HepG2 (cell line): Measurements from ENCODE around the gene MTA1. TPM values are rescaled to one million over a fixed set of nuclear protein-coding genes. Genes with fewer than 3 reads are reported as not detected.

ENCODE experiments used
- ARNT2 ChIP-seq: sonication (generic); formaldehyde crosslinking; IDR thresholded peaks from 2 replicates; pipeline ENCODE4 v1.8.0; 2022; ENCODE audit warnings: mild to moderate bottlenecking, low read depth, missing genetic modification reagents, moderate library complexity
- CCDC6 ChIP-seq: sonication (generic); formaldehyde crosslinking; IDR thresholded peaks from 2 replicates; pipeline ENCODE4 v1.8.1; 2022; ENCODE audit warnings: mild to moderate bottlenecking, missing genetic modification reagents, moderate library complexity
- HOXD1 ChIP-seq: sonication (generic); formaldehyde crosslinking; IDR thresholded peaks from 2 replicates; pipeline ENCODE4 v1.5.0; 2020; ENCODE audit warnings: missing genetic modification reagents
- TRIM24 ChIP-seq: sonication (generic); formaldehyde crosslinking; IDR thresholded peaks from 2 replicates; pipeline ENCODE4 v1.8.0; 2022; ENCODE audit warnings: mild to moderate bottlenecking, missing genetic modification reagents
- ZFP90 ChIP-seq: sonication (generic); formaldehyde crosslinking; IDR thresholded peaks from 2 replicates; pipeline ENCODE4 v1.8.0; 2022; ENCODE audit warnings: missing genetic modification reagents, mild to moderate bottlenecking, inconsistent platforms, borderline replicate concordance
- ZNF549 ChIP-seq: sonication (generic); formaldehyde crosslinking; IDR thresholded peaks from 2 replicates; pipeline ENCODE4 v1.5.0; 2020; ENCODE audit warnings: missing genetic modification reagents
- polyA plus RNA-seq, 8 experiments: library from polyadenylated mRNA; depleted of rRNA in 3 of 8; stranded (reverse) in 7 of 8; unstranded in 1 of 8; fragments of >200 nt; fragmentation: Illumina TruSeq in 4 of 8; extraction: Trizol in 4 of 8; gene quantifications; 2 replicates each; pipeline versions ENCODE4 v1.2.1 to v1.2.3, GENCODE V29; 2011 to 2016; ENCODE audit warnings: low read depth in 4 of 8, missing spikeins in 1 of 8, mixed read lengths in 1 of 8; ENCODE audit not compliant: insufficient read depth in 1 of 8
- total RNA-seq, 5 experiments: library from RNA; depleted of rRNA; stranded (reverse); fragments of >200 nt; fragmentation: Illumina TruSeq; extraction: Trizol; gene quantifications; 2 replicates each; pipeline ENCODE4 v1.2.3, GENCODE V29; 2016; ENCODE audit warnings: low read depth in 1 of 5
- TF ChIP-seq, protein P1 (sequence below), 2 experiments: sonication (generic) in 1 of 2; formaldehyde crosslinking in 1 of 2; IDR thresholded peaks; 2 replicates each; pipeline versions ENCODE4 v1.6.1 to v1.9.0; 2014 to 2022; ENCODE audit warnings: antibody characterized with exemption in 1 of 2, borderline replicate concordance in 1 of 2, inconsistent platforms in 1 of 2, low read depth in 1 of 2, missing genetic modification reagents in 1 of 2
- TF ChIP-seq, protein P2 (sequence below): sonication (generic); formaldehyde crosslinking; IDR thresholded peaks from 2 replicates; pipeline ENCODE4 v1.5.0; 2020; ENCODE audit warnings: missing genetic modification reagents, mild to moderate bottlenecking, borderline replicate concordance
- TF ChIP-seq, protein P3 (sequence below): sonication (generic); formaldehyde crosslinking; IDR thresholded peaks from 2 replicates; pipeline ENCODE4 v1.4.0; 2020; ENCODE audit warnings: missing genetic modification reagents
- TF ChIP-seq, protein P4 (sequence below): sonication (generic); formaldehyde crosslinking; IDR thresholded peaks from 2 replicates; pipeline ENCODE4 v1.4.0; 2020; ENCODE audit warnings: missing genetic modification reagents
- TF ChIP-seq, protein P5 (sequence below): sonication (generic); formaldehyde crosslinking; IDR thresholded peaks from 2 replicates; pipeline ENCODE4 v1.5.0; 2020; ENCODE audit warnings: mild to moderate bottlenecking, missing genetic modification reagents, borderline replicate concordance
- TF ChIP-seq, protein P6 (sequence below): sonication (generic); formaldehyde crosslinking; IDR thresholded peaks from 2 replicates; pipeline ENCODE4 v1.8.1; 2023; ENCODE audit warnings: mild to moderate bottlenecking, moderate library complexity, missing genetic modification reagents

Gene MTA1
- total and polyA plus RNA-seq, 2 of the 13 experiments (the other 11 are each of a cell fraction or from before 2014, with no cell fraction given): 35.2 to 85.8 TPM

DNA sequence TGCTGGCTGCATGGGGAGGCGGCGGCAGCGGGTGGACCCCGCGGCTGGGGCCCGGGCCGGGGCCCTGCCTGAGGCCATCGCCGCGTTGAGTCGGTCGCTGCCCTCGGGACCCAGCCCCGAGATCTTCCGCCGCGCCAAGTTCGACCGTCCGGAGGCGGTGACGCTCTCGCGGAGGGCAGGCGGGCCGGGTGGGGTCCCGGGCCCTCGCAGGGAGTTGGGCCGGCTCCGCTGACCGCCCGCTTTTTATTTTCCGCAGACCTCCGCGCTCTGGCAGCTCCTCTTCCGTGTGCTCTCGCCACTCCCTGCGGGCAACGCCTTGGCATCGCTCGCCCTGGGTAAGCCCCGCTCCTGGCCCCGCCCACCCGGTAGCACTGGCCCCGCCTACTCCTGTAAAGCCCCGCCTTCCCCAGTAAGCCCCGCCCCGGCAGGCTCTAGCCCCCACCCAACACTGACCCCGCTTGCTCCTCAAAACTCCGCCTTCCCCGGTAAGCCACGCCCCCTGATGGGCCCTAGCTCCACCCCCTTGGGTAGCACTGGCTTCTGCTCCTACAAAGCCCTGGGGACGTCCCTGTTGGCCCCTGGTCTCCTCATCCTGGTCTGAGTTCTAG is 71.8 kb downstream of the MTA1 start (continued):
- TF ChIP-seq, protein P1, sequence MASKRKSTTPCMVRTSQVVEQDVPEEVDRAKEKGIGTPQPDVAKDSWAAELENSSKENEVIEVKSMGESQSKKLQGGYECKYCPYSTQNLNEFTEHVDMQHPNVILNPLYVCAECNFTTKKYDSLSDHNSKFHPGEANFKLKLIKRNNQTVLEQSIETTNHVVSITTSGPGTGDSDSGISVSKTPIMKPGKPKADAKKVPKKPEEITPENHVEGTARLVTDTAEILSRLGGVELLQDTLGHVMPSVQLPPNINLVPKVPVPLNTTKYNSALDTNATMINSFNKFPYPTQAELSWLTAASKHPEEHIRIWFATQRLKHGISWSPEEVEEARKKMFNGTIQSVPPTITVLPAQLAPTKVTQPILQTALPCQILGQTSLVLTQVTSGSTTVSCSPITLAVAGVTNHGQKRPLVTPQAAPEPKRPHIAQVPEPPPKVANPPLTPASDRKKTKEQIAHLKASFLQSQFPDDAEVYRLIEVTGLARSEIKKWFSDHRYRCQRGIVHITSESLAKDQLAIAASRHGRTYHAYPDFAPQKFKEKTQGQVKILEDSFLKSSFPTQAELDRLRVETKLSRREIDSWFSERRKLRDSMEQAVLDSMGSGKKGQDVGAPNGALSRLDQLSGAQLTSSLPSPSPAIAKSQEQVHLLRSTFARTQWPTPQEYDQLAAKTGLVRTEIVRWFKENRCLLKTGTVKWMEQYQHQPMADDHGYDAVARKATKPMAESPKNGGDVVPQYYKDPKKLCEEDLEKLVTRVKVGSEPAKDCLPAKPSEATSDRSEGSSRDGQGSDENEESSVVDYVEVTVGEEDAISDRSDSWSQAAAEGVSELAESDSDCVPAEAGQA (IDR thresholded peaks at IDR 0.05; ENCODE audit: low read depth): no peak
- TF ChIP-seq, protein P1 (CRISPR knock-in tag; IDR thresholded peaks at IDR 0.05; ENCODE audit: borderline replicate concordance): peak; percentile 89; the same call in 1 of the 2 replicates
- TF ChIP-seq, protein P2, sequence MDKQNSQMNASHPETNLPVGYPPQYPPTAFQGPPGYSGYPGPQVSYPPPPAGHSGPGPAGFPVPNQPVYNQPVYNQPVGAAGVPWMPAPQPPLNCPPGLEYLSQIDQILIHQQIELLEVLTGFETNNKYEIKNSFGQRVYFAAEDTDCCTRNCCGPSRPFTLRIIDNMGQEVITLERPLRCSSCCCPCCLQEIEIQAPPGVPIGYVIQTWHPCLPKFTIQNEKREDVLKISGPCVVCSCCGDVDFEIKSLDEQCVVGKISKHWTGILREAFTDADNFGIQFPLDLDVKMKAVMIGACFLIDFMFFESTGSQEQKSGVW: no peak
- TF ChIP-seq, protein P3, sequence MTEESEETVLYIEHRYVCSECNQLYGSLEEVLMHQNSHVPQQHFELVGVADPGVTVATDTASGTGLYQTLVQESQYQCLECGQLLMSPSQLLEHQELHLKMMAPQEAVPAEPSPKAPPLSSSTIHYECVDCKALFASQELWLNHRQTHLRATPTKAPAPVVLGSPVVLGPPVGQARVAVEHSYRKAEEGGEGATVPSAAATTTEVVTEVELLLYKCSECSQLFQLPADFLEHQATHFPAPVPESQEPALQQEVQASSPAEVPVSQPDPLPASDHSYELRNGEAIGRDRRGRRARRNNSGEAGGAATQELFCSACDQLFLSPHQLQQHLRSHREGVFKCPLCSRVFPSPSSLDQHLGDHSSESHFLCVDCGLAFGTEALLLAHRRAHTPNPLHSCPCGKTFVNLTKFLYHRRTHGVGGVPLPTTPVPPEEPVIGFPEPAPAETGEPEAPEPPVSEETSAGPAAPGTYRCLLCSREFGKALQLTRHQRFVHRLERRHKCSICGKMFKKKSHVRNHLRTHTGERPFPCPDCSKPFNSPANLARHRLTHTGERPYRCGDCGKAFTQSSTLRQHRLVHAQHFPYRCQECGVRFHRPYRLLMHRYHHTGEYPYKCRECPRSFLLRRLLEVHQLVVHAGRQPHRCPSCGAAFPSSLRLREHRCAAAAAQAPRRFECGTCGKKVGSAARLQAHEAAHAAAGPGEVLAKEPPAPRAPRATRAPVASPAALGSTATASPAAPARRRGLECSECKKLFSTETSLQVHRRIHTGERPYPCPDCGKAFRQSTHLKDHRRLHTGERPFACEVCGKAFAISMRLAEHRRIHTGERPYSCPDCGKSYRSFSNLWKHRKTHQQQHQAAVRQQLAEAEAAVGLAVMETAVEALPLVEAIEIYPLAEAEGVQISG (CRISPR knock-in tag): peak; percentile 10; the same call in 1 of the 2 replicates
- TF ChIP-seq HOXD1 (CRISPR knock-in tag) (0 out of 2 replicates have a peak, but pooled peaks have one; percentile 38), ARNT2 (CRISPR knock-in tag) (peak; percentile 45; the same call in 1 of the 2 replicates), CCDC6 (CRISPR knock-in tag) (no peak), TRIM24 (CRISPR knock-in tag) (no peak), ZNF549 (CRISPR knock-in tag) (no peak), ZFP90 (no peak)
- TF ChIP-seq, protein P4, sequence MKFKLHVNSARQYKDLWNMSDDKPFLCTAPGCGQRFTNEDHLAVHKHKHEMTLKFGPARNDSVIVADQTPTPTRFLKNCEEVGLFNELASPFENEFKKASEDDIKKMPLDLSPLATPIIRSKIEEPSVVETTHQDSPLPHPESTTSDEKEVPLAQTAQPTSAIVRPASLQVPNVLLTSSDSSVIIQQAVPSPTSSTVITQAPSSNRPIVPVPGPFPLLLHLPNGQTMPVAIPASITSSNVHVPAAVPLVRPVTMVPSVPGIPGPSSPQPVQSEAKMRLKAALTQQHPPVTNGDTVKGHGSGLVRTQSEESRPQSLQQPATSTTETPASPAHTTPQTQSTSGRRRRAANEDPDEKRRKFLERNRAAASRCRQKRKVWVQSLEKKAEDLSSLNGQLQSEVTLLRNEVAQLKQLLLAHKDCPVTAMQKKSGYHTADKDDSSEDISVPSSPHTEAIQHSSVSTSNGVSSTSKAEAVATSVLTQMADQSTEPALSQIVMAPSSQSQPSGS: no peak
- TF ChIP-seq, protein P5, sequence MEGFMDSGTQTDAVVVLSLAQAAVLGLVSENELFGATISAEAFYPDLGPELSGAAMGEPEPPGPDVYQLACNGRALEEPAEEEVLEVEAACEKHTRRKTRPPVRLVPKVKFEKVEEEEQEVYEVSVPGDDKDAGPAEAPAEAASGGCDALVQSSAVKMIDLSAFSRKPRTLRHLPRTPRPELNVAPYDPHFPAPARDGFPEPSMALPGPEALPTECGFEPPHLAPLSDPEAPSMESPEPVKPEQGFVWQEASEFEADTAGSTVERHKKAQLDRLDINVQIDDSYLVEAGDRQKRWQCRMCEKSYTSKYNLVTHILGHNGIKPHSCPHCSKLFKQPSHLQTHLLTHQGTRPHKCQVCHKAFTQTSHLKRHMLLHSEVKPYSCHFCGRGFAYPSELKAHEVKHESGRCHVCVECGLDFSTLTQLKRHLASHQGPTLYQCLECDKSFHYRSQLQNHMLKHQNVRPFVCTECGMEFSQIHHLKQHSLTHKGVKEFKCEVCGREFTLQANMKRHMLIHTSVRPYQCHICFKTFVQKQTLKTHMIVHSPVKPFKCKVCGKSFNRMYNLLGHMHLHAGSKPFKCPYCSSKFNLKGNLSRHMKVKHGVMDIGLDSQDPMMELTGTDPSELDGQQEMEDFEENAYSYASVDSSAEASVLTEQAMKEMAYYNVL (CRISPR knock-in tag): no peak
- TF ChIP-seq, protein P6, sequence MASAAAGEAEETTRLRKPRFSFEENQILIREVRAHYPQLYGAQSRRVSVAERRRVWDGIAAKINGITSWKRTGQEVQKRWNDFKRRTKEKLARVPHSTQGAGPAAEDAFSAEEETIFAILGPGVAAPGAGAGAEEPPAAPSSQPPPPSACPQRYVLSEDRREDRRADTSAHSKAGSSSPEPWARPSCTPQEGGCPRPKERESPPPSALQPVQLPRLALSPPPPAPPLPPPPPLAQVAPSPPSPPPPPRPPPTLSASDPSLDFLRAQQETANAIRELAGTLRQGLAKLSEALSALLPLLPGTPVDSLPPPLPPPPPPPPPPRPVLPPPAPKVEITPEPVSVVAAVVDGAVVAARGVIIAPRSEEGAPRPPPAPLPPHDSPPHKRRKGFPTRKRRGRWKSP: no peak
